NCI-H1417 (cell line): ENCODE results near the gene PEX5.
"Not testable (repeated sequence)": the region's sequence is repeated elsewhere in the genome, so short reads cannot be mapped to it uniquely, and the experiment has no call there.

Source experiments
- DNase-seq, 3 experiments: peaks; one replicate each; lab custom pipeline; 2025; lab: John Stamatoyannopoulos, UW

Gene PEX5

DNA sequence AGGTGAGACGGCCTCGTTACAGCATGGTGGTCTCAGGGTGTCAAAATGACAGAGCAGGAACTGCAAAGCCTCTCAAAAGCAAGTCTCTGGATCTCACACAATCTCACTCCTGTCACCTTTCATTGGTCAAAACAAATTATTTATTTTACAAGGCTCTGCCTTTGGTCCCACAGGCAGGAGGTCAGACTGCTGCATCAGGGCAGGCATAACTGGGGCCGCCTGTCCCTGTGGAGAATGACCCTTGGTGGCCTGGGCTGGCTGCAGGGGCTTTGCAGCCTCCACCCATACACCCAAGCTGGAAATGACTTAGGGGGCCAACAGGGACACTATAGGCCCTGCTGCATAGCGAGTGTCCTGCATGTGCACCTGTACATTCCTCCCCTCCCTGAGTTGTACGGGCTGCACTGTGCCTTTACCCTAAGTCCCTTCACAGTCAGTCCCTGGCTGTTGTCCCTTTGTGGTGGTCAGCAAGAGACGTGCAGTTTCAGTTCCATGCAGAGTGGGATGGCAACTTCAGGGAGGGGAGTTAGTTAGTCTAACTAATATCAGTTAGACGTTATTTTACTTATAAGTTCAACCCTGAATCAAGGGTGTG is 28.1 kb downstream of the PEX5 start:
- no peak for DNase-seq

DNA sequence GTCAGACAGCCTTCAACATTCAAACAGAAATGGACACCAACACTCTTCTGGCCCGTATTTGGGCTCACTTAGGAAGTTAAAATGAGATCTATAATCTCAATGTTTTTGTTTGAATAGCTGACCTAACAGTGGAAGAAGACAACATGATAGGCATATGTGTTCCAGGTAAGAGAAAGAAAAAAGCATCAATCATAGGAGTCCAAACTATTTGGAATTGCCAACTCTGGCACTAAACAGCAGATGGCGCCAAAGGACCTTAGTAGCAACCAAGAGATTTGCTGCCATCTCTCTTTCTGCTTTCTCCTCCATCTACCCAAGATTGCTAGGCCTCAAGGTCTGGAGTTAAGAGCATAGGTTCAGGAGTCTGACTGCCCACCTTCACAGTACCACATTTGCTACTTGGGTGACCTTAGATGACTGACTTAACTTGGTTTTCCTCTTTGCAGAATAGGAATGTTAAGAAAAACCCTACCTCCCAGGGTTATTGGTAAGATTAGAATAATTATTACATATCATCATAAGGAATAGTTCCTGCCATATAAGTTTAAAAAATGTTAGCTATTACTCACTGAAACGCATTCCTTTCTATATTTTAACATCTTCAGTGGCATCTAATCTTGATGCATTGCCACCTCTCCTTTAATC is 30.2 kb downstream of the PEX5 start:
- DNase-seq = peak; percentile 54 to 85 (median 76)

DNA sequence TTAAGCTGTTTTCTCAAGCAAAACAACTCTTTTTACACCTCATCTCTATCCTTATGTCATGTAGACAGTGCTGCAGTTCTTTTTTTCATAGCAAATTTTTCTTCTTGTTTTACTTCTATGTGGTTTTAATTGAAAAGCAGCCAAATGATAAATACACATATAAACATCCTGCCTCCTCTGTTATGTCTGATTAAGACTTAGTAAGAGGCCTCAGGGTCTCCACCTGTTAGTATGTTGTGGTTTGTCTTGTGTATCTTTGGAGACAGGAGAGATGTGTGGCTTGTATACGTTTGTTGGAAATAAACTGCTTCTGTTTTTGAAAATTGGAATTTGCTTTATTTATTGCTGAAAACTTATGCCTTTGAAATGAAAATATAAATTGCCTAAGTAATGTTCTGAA is 32.0 kb downstream of the PEX5 start:
- DNase-seq = no peak

DNA sequence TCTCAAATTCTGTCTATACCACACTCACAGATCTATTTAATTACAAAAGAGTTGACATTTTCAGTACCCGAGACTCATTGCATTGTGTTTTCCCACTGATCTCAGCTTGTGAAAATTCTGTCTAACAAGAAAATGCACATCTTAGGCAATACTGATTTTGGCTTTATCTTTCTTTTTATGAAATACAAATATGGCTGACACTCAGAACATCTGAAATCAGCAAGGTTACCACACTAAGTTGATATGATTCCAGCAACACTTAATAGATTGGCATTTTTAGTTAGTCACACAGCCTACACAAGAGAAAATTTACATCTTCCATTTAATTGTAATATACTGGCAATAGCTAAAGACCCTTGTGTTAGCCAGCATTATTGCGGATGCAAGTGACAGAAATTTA is 40.3 kb downstream of the PEX5 start:
- DNase-seq = no peak

DNA sequence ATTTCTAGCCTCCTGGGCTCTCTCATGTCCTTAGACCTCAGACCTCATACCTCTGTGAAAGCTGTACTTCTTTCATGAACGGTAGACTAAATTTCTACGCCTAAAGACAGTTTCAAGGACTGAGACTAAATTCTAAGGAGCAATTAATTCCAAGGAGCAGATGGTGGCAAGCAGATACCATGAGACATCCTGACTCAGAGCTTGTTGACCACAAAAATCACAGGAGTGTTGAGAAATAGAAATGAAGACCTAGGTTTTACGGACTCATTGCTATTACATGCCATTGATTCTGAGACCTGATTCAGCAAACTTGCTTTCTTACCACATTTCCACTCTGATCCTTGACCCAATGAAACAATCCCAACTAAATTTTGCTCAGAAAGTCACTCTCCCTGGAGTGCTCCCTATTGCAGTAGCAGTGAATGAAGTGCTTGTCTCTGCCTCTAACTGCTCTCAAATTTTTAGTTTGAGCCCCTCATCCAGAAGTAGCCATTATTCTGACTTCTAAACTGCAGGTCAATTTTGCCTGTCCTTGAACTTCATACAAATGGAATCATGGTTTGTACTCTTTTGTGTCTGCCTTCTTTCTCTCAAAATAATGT is 52.0 kb downstream of the PEX5 start:
- DNase-seq = no peak

DNA sequence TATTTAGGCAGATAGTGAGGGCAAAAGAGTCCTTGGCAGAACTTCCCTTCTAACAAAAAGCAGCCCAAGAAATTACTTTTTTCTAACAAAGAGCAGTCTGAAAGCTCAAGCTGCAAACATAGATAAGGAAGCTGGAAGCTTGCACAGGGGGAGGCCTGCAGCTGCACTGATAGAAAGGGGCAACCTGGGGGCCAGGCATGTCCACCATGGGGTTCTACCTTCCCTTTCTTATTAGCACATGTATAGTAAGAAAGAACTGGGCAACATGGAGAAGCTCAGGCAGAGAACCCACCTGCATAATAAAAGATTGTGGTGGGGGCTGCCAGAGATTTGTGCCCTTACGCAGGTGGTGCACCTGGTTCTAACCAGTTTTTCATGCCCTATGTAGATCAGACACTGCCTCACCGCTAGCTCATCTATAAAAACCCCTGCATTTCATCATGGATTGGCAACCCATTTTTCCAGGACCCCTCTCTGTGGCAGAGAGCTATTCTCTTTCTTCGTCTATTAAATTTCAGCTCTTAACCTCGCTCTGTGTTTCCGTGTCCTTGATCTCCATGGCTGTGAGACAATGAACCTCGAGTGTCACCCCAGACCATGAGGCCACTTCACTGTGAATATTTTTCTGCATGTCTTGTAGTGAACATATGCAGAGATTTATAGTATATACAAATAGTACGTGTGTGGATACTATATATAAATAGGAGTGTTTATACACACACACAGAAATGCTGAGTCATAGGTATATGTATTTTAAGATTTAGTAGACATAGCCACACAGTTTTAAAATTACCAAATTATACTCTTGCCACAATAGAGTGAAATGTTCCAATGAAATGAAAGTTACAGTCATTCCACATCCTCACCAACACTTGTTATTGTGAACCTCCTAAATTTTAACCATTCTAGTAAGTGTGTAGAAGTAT is 53.0 kb downstream of the PEX5 start:
- no peak for DNase-seq

DNA sequence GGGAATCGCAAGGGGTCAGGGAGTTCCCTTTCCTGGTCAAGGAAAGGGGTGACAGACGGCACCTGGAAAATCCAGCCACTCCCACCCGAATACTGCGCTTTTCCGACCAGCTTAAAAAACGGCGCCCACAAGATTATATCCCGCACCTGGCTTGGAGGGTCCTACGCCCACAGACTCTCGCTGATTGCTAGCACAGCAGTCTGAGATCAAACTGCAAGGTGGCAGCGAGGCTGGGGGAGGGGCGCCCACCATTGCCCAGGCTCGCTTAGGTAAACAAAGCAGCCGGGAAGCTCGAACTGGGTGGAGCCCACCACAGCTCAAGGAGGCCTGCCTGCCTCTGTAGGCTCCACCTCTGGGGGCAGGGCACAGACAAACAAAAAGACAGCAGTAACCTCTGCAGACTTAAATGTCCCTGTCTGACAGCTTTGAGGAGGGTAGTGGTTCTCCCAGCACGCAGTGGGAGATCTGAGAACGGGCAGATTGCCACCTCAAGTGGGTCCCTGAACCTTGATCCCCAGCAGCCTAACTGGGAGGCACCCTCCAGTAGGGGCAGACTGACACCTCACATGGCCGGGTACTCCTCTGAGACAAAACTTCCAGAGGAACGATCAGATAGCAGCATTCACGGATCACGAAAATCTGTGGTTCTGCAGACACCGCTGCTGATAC is 62.0 kb downstream of the PEX5 start:
- DNase-seq = not testable (repeated sequence)

DNA sequence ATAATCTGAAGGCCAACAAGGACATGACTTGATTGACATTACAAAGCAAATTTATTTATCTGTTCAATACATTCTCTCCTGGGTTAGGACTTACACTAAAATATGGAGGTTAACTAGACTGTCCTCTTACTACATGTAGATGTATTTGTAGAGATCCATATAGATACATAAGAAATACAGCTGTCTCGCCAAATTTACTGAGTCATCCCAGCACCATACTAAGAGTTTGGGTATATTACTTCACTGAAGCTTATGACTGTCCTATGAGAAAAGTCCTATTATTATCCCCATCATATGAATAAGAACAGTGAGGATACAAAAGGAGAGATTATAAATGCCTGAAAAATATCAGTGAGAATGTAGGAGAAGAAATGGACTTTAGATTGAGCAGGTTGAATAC is 69.6 kb downstream of the PEX5 start:
- DNase-seq = no peak
